Upper lobe of left lung (tissue), 6 donors: ENCODE measurements around the gene PTPRN2. TPM values are rescaled to one million over a fixed set of nuclear protein-coding genes. Genes with fewer than 3 reads are reported as not detected.
A peak's percentile ranks its signal among the peaks of the same experiment; 100 is the strongest.
"Not testable (repeated sequence)": the region's sequence is repeated elsewhere in the genome, so short reads cannot be mapped to it uniquely, and the experiment has no call there.

Source experiments
- ATAC-seq, 2 donors: fragments of 200-7000 bp; cut with Tn5 transposase; one replicate each; pipeline ENCODE4 v1.9.1; 2022; ENCODE audit warnings: mild to moderate bottlenecking in 2 of 2, moderate library complexity in 2 of 2; ENCODE audit not compliant: low FRiP score in 2 of 2
- DNase-seq, 2 donors: peaks; one replicate each; pipeline ENCODE4 v3.0.0-alpha.2; 2019 to 2020
- H3K27ac ChIP-seq, 4 donors: fragments of 200-600 bp; sonication (generic); one replicate each; pipeline ENCODE4 v1.5.1; 2016 to 2019
- H3K27me3 ChIP-seq, 4 donors: fragments of 200-600 bp; sonication (generic); one replicate each; pipeline ENCODE4 v1.5.1; 2017 to 2019
- H3K36me3 ChIP-seq, 4 donors: fragments of 200-600 bp; sonication (generic); one replicate each; pipeline ENCODE4 v1.5.1; 2016 to 2019
- H3K4me1 ChIP-seq, 4 donors: fragments of 200-600 bp; sonication (generic); one replicate each; pipeline ENCODE4 v1.5.1; 2018 to 2019
- H3K4me3 ChIP-seq, 4 donors: fragments of 200-600 bp; sonication (generic); one replicate each; pipeline ENCODE4 v1.5.1; 2017 to 2019; ENCODE audit warnings: mild to moderate bottlenecking in 2 of 4, moderate library complexity in 1 of 4
- H3K9me3 ChIP-seq, 4 donors: fragments of 200-600 bp; sonication (generic); one replicate each; pipeline ENCODE4 v1.5.1; 2018 to 2019
- EP300 ChIP-seq, 4 donors: sonication (generic); formaldehyde crosslinking; IDR thresholded peaks; one replicate each; pipeline ENCODE4 v1.5.1; 2017; ENCODE audit warnings: antibody characterized with exemption in 4 of 4, control low read depth in 2 of 4
- POLR2A ChIP-seq, 4 donors: fragments of 450-650 bp; IDR thresholded peaks; one replicate each; pipeline ENCODE4 v1.5.1; 2016 to 2017; ENCODE audit warnings: antibody characterized with exemption in 4 of 4, mild to moderate bottlenecking in 2 of 4
- POLR2AphosphoS5 ChIP-seq, 2 donors: sonication (generic); formaldehyde crosslinking; IDR thresholded peaks; one replicate each; pipeline ENCODE4 v1.5.1; 2017; ENCODE audit warnings: antibody characterized with exemption in 2 of 2
- WGBS, 2 donors: methylation state at CpG; one replicate each; pipeline ENCODE4 v1.1.5; 2017 to 2018; 5-methylcytosine and 5-hydroxymethylcytosine counted together
- total RNA-seq, 6 donors: library from RNA; depleted of rRNA in 4 of 6; stranded (reverse); fragments of >200 nt in 4 of 6; gene quantifications; one replicate each; pipeline versions ENCODE4 v1.1.0 to v1.2.1, GENCODE V29; 2016 to 2021
- TF ChIP-seq, protein P1 (sequence below), 6 experiments: fragments of 450-650 bp in 4 of 6; fragments of 200-600 bp in 2 of 6; sonication (generic) in 2 of 6; IDR thresholded peaks; one replicate each; pipeline ENCODE4 v1.5.1; 2016 to 2019; ENCODE audit warnings: antibody characterized with exemption in 6 of 6
- donor health status: DM: no; HTN: no; CAD: no; lungs with moderate emphysema.
- donor health status: DM: no; HTN: yes; CAD: no; lungs with severe emphysema.

PTPRN2 gene
- total RNA-seq, 6 donors from 2014 or later: 3.3 to 7.9 (median 5.2) TPM

DNA sequence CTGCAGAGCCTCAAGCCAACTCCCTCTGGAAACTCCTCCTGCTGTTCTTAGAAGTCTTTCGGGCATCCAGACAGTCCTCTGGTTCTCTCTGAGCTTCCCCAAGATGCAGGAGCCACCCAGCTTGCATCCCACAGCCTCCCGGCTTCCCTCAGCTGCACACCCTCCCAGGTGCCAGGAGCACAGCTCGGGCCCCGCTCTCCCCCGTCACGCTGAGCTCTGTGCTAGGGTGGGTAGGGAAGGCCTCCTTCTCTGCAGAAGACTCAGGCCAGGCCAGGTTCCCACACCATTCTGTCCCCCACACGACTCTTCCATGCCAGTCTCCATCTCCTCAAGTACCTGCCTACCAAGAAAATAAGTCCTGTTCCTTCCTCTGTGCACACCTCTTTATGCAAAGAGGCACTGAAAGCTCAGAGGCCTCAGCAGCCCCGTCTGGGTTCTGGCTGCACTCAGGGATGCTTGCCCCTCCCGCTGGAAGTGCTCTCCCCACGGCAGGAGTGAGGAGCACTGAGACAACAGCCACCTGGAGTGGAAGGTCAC lies 537.1 kb downstream of the PTPRN2 start:
- no peak for TF ChIP-seq POLR2AphosphoS5 (IDR thresholded peaks at IDR 0.05)
- TF ChIP-seq, protein P1, sequence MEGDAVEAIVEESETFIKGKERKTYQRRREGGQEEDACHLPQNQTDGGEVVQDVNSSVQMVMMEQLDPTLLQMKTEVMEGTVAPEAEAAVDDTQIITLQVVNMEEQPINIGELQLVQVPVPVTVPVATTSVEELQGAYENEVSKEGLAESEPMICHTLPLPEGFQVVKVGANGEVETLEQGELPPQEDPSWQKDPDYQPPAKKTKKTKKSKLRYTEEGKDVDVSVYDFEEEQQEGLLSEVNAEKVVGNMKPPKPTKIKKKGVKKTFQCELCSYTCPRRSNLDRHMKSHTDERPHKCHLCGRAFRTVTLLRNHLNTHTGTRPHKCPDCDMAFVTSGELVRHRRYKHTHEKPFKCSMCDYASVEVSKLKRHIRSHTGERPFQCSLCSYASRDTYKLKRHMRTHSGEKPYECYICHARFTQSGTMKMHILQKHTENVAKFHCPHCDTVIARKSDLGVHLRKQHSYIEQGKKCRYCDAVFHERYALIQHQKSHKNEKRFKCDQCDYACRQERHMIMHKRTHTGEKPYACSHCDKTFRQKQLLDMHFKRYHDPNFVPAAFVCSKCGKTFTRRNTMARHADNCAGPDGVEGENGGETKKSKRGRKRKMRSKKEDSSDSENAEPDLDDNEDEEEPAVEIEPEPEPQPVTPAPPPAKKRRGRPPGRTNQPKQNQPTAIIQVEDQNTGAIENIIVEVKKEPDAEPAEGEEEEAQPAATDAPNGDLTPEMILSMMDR (IDR thresholded peaks at IDR 0.05): no peak
- no peak for TF ChIP-seq POLR2A (IDR thresholded peaks at IDR 0.05)
- no peak for TF ChIP-seq EP300 (IDR thresholded peaks at IDR 0.05)
- WGBS, 2 donors: 59 to 67% methylated on average over 4 to 10 of the region's 10 CpGs
- no peaks in the 10 kb centered on the region for H3K9me3 ChIP-seq
- no peak overlapping the region for H3K4me3 ChIP-seq
- no peaks in the 10 kb centered on the region for H3K27me3 ChIP-seq
- H3K27ac ChIP-seq: no peak overlapping the region
- no peaks in the 10 kb centered on the region for H3K36me3 ChIP-seq
- DNase-seq (no peak), ATAC-seq (no peak)
- no peaks in the 10 kb centered on the region for H3K4me1 ChIP-seq

DNA sequence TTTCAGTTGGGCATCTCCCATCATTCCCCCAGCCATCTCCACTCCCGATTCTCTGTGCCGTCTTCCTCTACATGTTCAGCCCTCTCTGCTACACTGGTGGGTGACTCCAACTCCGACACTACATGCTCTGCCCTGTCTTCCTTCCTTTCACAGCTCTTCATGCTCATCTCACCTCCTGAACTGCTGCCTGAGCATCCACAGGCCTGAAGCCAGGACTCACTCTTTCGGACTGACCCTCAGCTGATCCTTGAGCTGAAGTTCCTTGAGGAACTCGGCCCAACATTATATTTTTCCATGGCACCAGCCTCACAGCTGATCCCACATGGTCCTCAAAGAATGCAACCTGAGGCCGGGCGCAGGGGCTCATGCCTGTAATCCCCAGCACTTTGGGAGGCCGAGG lies 538.4 kb downstream of the PTPRN2 start:
- Histone ChIP-seq H3K9me3 (no peaks in the 10 kb centered on the region), H3K27ac (no peak overlapping the region), H3K36me3 (no peaks in the 10 kb centered on the region), H3K4me3 (no peak overlapping the region), H3K27me3 (no peaks in the 10 kb centered on the region), H3K4me1 (no peaks in the 10 kb centered on the region)
- ATAC-seq (no peak), DNase-seq (no peak)
- WGBS, 2 donors: 85 to 95% methylated on average over 6 to 8 of the region's 8 CpGs
- no peak for TF ChIP-seq POLR2A (IDR thresholded peaks at IDR 0.05)
- TF ChIP-seq POLR2AphosphoS5 (IDR thresholded peaks at IDR 0.05): no peak
- TF ChIP-seq, protein P1 (IDR thresholded peaks at IDR 0.05): no peak
- TF ChIP-seq EP300 (IDR thresholded peaks at IDR 0.05): no peak

DNA sequence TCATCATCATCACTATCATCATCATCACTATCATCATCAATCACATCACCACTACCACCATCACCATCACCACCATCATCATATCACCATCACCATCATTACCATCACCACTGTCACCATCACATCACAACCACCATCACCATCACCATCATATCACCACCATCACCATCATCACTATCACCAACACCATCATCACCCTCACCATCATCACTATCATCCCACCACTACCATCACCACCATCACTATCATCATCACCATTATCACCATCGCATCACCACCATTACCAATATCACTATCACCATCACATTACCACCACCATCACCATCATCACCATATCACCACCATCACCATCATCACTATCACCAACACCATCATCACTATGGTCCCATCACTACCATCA lies 539.1 kb downstream of the PTPRN2 start:
- H3K27ac ChIP-seq: no peak overlapping the region
- ATAC-seq (no peak), DNase-seq (no peak)
- no peaks in the 10 kb centered on the region for H3K9me3 ChIP-seq
- H3K27me3 ChIP-seq: no peaks in the 10 kb centered on the region
- H3K4me3 ChIP-seq: no peak overlapping the region
- no peaks in the 10 kb centered on the region for H3K36me3 ChIP-seq
- peaks cover 0 to 3% (median 0%) of the 10 kb centered on the region in 4 donors for H3K4me1 ChIP-seq
- WGBS, 2 donors: 67% methylated on average over 1 of the region's 1 CpG
- TF ChIP-seq POLR2AphosphoS5 (IDR thresholded peaks at IDR 0.05): no peak
- TF ChIP-seq EP300 (IDR thresholded peaks at IDR 0.05): no peak
- TF ChIP-seq, protein P1 (IDR thresholded peaks at IDR 0.05): no peak
- no peak for TF ChIP-seq POLR2A (IDR thresholded peaks at IDR 0.05)

DNA sequence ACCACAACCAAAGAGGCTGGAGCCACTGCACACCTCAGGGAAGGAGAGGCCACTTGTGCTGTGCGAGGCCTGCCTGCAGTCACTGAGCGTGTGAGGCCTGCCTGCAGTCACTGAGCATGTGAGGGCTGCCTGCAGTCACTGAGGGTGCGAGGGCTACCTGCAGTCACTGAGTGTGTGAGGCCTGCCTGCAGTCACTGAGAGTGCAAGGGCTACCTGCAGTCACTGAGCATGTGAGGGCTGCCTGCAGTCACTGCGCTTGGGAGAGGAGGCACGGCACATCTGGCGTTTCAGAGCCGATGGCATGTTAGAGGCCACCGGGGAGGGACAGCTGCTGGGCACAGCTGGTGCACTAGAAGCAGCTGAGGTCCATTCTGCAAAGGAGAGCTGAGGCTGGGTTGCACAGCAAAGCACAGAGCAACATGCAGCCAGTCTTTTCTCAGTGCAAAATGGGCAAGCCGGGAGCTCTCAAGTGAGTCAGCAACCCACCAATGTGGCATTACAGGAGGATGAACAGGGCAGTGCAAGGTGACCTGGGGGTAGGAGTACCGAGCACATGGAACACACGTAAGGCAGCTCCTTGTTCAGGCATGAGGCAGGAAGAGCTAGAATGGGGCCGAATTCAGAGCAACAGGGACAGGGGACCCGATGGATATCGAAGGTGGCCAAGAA lies 540.1 kb downstream of the PTPRN2 start:
- no peak overlapping the region for H3K27ac ChIP-seq
- no peak for TF ChIP-seq POLR2AphosphoS5 (IDR thresholded peaks at IDR 0.05)
- TF ChIP-seq EP300 (IDR thresholded peaks at IDR 0.05): no peak
- TF ChIP-seq POLR2A (IDR thresholded peaks at IDR 0.05): no peak
- ATAC-seq (peak in 1 of 2 donors; percentile 9), DNase-seq (no peak)
- H3K36me3 ChIP-seq: no peaks in the 10 kb centered on the region
- H3K4me1 ChIP-seq: peaks cover 0 to 3% (median 0%) of the 10 kb centered on the region in 4 donors
- no peaks in the 10 kb centered on the region for H3K9me3 ChIP-seq
- WGBS, 2 donors: 81 to 90% methylated on average over 14 of the region's 14 CpGs
- no peaks in the 10 kb centered on the region for H3K27me3 ChIP-seq
- H3K4me3 ChIP-seq: no peak overlapping the region

DNA sequence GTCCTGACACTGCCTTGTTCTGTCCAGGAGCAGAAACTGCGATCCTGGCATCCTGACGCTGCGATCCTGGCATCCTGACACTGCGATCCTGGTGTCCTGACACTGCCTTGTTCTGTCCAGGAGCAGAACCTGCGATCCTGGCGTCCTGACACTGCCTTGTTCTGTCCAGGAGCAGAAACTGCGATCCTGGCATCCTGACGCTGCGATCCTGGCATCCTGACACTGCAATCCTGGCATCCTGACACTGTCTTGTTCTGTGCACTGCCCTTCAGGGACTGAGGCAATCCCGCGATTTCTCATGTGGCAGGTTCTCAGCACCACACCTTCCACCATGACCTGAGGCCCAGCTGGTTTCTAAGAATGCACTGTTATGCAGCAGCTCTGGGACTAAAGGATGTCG lies 541.4 kb downstream of the PTPRN2 start:
- not testable (repeated sequence) for H3K4me1 ChIP-seq, H3K27me3 ChIP-seq, H3K27ac ChIP-seq, ATAC-seq, H3K9me3 ChIP-seq, H3K36me3 ChIP-seq, DNase-seq, H3K4me3 ChIP-seq
- 93 to 95% methylated on average over 9 to 12 of the region's 12 CpGs for WGBS, 2 donors

DNA sequence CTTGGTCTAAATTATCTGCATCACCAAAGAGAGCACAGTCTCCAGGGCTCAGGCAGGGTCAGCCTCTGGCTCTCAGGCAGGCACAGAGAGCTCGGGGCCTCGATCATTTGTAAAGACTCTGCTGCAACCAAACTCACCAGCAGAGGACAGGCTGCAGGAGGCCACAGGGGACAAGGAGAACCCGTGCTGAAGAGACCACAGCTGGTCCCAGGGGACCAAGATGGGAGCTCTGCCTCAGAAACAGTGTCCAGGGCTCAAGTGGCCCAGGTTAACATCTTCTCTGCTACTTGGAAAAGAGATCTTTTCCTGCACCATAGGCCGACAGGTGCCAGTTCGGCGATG lies 543.2 kb downstream of the PTPRN2 start:
- H3K27ac ChIP-seq: no peak overlapping the region
- no peaks in the 10 kb centered on the region for H3K27me3 ChIP-seq
- WGBS, 2 donors: 77 to 86% methylated on average over 5 to 6 of the region's 6 CpGs
- H3K4me1 ChIP-seq: peaks cover 0 to 3% (median 0%) of the 10 kb centered on the region in 4 donors
- no peak for DNase-seq
- peaks cover 0 to 10% (median 5%) of the 10 kb centered on the region in 4 donors for H3K9me3 ChIP-seq
- H3K36me3 ChIP-seq: no peaks in the 10 kb centered on the region
- TF ChIP-seq EP300 (IDR thresholded peaks at IDR 0.05) (no peak), POLR2AphosphoS5 (IDR thresholded peaks at IDR 0.05) (no peak), POLR2A (IDR thresholded peaks at IDR 0.05) (no peak)
- TF ChIP-seq, protein P1 (IDR thresholded peaks at IDR 0.05): no peak
- ATAC-seq: no peak
- H3K4me3 ChIP-seq: no peak overlapping the region
